C4-2B (cell line): ENCODE data around the gene SFTPA2.

Experiments
- CTCF ChIP-seq: fragments of 450-650 bp; conservative IDR thresholded peaks from 2 replicates; pipeline ENCODE4 v1.5.1; 2017; ENCODE audit warnings: mild to moderate bottlenecking
- ZFX ChIP-seq: fragments of 450-650 bp; IDR thresholded peaks from 2 replicates; pipeline ENCODE4 v1.6.1; 2017

- TF ChIP-seq ZFX (no peak), CTCF (no peak)
Measured at GRCh38 chr10:79585870-79586527, 25.8 kb upstream of the SFTPA2 start.
